Hepatocyte (in vitro differentiated cells): Measurements from ENCODE around the gene CLIP4. TPM values are rescaled to one million over a fixed set of nuclear protein-coding genes. Genes with fewer than 3 reads are reported as not detected.

ENCODE experiments used
- DNase-seq: peaks from one replicate; pipeline ENCODE4 v3.0.0-alpha.2; 2016; ENCODE audit warnings: low spot score
- H2AFZ ChIP-seq: fragments of 200-600 bp; sonication (generic); 2 replicates; pipeline ENCODE4 v1.6.0; 2016; ENCODE audit warnings: antibody characterized with exemption, mild to moderate bottlenecking
- H3K27ac ChIP-seq: fragments of 200-600 bp; sonication (generic); 2 replicates; pipeline ENCODE4 v1.5.1; 2016; ENCODE audit warnings: mild to moderate bottlenecking
- H3K27me3 ChIP-seq: fragments of 200-600 bp; sonication (generic); 2 replicates; pipeline ENCODE4 v1.6.1; 2016
- H3K36me3 ChIP-seq: fragments of 200-600 bp; sonication (generic); replicated peaks from 2 replicates; pipeline ENCODE4 v1.5.1; 2016; ENCODE audit warnings: low read depth; ENCODE audit not compliant: insufficient read depth
- H3K4me1 ChIP-seq: fragments of 200-600 bp; sonication (generic); 2 replicates; pipeline ENCODE4 v1.5.1; 2016; ENCODE audit warnings: mild to moderate bottlenecking, moderate library complexity; ENCODE audit not compliant: insufficient read depth
- H3K4me2 ChIP-seq: fragments of 200-600 bp; sonication (generic); 2 replicates; pipeline ENCODE4 v1.6.0; 2016
- H3K4me3 ChIP-seq: fragments of 200-600 bp; sonication (generic); 2 replicates; pipeline ENCODE4 v1.5.1; 2016; ENCODE audit warnings: mild to moderate bottlenecking
- H3K79me2 ChIP-seq: fragments of 200-600 bp; sonication (generic); 2 replicates; pipeline ENCODE4 v1.6.0; 2017; ENCODE audit warnings: mild to moderate bottlenecking
- H3K9me2 ChIP-seq: fragments of 200-600 bp; sonication (generic); replicated peaks from 2 replicates; pipeline ENCODE4 v1.6.0; 2017; ENCODE audit warnings: mild to moderate bottlenecking; ENCODE audit not compliant: insufficient read depth
- H3K9me3 ChIP-seq: fragments of 200-600 bp; sonication (generic); 2 replicates; pipeline ENCODE4 v1.5.1; 2016; ENCODE audit warnings: low read depth, mild to moderate bottlenecking
- H4K20me1 ChIP-seq: fragments of 200-600 bp; sonication (generic); 2 replicates; pipeline ENCODE4 v1.6.0; 2016; ENCODE audit warnings: mild to moderate bottlenecking; ENCODE audit not compliant: insufficient read depth, poor library complexity, severe bottlenecking
- CTCF ChIP-seq: fragments of 200-600 bp; sonication (generic); IDR thresholded peaks from 2 replicates; pipeline ENCODE4 v1.5.1; 2016; ENCODE audit warnings: antibody characterized with exemption, mild to moderate bottlenecking; ENCODE audit not compliant: poor library complexity
- EZH2 ChIP-seq: fragments of 200-600 bp; sonication (generic); IDR thresholded peaks from 2 replicates; pipeline ENCODE4 v1.6.1; 2016; ENCODE audit warnings: antibody characterized with exemption, mild to moderate bottlenecking, borderline replicate concordance
- EZH2phosphoT487 ChIP-seq: fragments of 200-600 bp; sonication (generic); IDR thresholded peaks from one replicate; pipeline ENCODE4 v1.6.1; 2018; ENCODE audit warnings: antibody characterized with exemption, mild to moderate bottlenecking, low read depth, moderate library complexity; ENCODE audit not compliant: unreplicated experiment, severe bottlenecking
- WGBS: methylation state at CpG from one replicate; pipeline ENCODE4 v1.1.6; 2016; ENCODE audit warnings: low lambda C conversion rate; ENCODE audit errors: missing lambda C conversion rate; 5-methylcytosine and 5-hydroxymethylcytosine counted together
- polyA plus RNA-seq: library from polyadenylated mRNA; unstranded; fragments of >200 nt; fragmentation: Nextera tagmentation; extraction: Ambion mirVana; gene quantifications from 2 replicates; pipeline ENCODE4 v1.2.1, GENCODE V29; 2016
- total RNA-seq: library from RNA; depleted of rRNA; stranded (reverse); fragments of >200 nt; gene quantifications from 2 replicates; pipeline ENCODE4 v1.2.3, GENCODE V29; 2014

CLIP4 gene, protein sequence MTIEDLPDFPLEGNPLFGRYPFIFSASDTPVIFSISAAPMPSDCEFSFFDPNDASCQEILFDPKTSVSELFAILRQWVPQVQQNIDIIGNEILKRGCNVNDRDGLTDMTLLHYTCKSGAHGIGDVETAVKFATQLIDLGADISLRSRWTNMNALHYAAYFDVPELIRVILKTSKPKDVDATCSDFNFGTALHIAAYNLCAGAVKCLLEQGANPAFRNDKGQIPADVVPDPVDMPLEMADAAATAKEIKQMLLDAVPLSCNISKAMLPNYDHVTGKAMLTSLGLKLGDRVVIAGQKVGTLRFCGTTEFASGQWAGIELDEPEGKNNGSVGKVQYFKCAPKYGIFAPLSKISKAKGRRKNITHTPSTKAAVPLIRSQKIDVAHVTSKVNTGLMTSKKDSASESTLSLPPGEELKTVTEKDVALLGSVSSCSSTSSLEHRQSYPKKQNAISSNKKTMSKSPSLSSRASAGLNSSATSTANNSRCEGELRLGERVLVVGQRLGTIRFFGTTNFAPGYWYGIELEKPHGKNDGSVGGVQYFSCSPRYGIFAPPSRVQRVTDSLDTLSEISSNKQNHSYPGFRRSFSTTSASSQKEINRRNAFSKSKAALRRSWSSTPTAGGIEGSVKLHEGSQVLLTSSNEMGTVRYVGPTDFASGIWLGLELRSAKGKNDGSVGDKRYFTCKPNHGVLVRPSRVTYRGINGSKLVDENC
- total RNA-seq: 31.2 and 35.6 TPM in 2 replicates
- 15.9 and 17.3 TPM in 2 replicates for polyA plus RNA-seq

DNA sequence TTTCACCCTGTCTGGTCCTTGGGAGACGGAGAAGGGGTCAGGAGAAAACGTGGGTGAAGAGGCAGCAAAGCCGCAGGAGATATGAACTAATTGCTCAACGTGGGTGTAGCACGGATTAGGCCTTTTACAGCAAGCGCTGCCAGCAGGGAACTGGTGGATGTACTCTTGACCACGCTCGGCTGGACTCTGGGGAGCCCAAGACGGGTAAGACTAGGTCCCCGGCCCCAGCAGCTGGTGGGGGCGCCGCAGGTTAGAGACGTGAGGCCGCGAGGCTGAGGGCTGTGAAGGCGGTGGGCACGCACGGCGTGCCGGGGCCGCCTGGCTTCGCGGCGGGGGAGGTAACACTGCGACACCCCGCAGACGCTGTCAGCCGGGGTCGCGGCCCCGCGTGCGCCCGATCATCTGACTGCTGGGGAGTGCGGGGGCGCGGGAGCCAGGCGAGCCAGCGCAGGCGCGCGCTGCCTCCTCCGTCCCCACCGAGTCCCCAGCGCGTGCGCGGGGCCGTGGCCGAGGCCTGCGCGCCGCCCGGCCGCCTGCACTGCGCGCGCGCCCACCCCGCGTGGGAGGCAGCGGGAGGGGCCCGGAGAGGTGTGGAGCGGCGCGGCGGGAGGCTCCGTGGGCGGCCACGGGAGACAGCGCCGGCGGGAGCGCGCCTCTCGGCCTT is at the start of gene CLIP4:
CLIP4 (plus strand) TSS at position 470 of the 664 bp plus-strand sequence. CDS start 5,974 bp downstream, outside the sequence.
- no peak for TF ChIP-seq EZH2
- TF ChIP-seq EZH2phosphoT487: no peak
- no peak for TF ChIP-seq CTCF
- Histone ChIP-seq H3K27me3 (no peaks in the 10 kb centered on the region), H3K4me2 (peak within 1 kb of the TSS; percentile 91), H3K4me1 (peaks cover 25% of the 10 kb centered on the region), H3K9me2 (no peaks in the 10 kb centered on the region), H2AFZ (peak within 1 kb of the TSS; percentile 36), H3K79me2 (peaks cover 29% of the 10 kb centered on the region), H4K20me1 (no peaks in the 10 kb centered on the region), H3K9me3 (no peaks in the 10 kb centered on the region), H3K27ac (peak within 1 kb of the TSS; percentile 94), H3K36me3 (no peaks in the 10 kb centered on the region), H3K4me3 (peak within 1 kb of the TSS; percentile 86)
- DNase-seq: peak; percentile 90
- 3% methylated on average over 59 of the region's 76 CpGs for WGBS

- Histone ChIP-seq H3K79me2 (no peaks in the 10 kb centered on the region), H3K36me3 (no peaks in the 10 kb centered on the region), H3K4me1 (peaks cover 28% of the 10 kb centered on the region), H2AFZ (no peak overlapping the region), H3K9me2 (no peaks in the 10 kb centered on the region), H4K20me1 (no peaks in the 10 kb centered on the region), H3K9me3 (no peaks in the 10 kb centered on the region), H3K27me3 (no peaks in the 10 kb centered on the region), H3K4me2 (no peak overlapping the region), H3K4me3 (no peak overlapping the region), H3K27ac (no peak overlapping the region)
- WGBS: 75% methylated on average over 8 of the region's 8 CpGs
- TF ChIP-seq EZH2phosphoT487 (no peak), CTCF (no peak), EZH2 (no peak)
- no peak for DNase-seq
Observed at GRCh38 chr2:29066271-29066860, 48.8 kb upstream of the CLIP4 start.

GRCh38 chr2:29066997-29067605 is 48.1 kb upstream of the CLIP4 start:
- no peaks in the 10 kb centered on the region for H3K9me2 ChIP-seq
- no peaks in the 10 kb centered on the region for H3K27me3 ChIP-seq
- no peak overlapping the region for H3K27ac ChIP-seq
- WGBS: 75% methylated on average over 7 of the region's 7 CpGs
- H3K4me3 ChIP-seq: no peak overlapping the region
- H3K79me2 ChIP-seq: no peaks in the 10 kb centered on the region
- peaks cover 28% of the 10 kb centered on the region for H3K4me1 ChIP-seq
- no peaks in the 10 kb centered on the region for H3K36me3 ChIP-seq
- H2AFZ ChIP-seq: no peak overlapping the region
- H3K9me3 ChIP-seq: no peaks in the 10 kb centered on the region
- no peak for TF ChIP-seq EZH2
- TF ChIP-seq EZH2phosphoT487: no peak
- H3K4me2 ChIP-seq: no peak overlapping the region
- H4K20me1 ChIP-seq: no peaks in the 10 kb centered on the region
- DNase-seq: no peak
